Measurements from ENCODE around the gene FSHR.

Gene FSHR

GRCh38 chr2:49049161-49049560 lies 105.2 kb downstream of the FSHR start:
- no peaks in the 10 kb centered on the region for H3F3A ChIP-seq (ENCODE audit: low read depth)
- TF ChIP-seq EZH2phosphoT487 (IDR thresholded peaks at IDR 0.05; ENCODE audit: borderline replicate concordance) (no peak), CTCF (conservative IDR thresholded peaks at IDR 0.05; ENCODE audit: low read length) (no peak)

GRCh38 chr2:49045083-49045482 lies 109.2 kb downstream of the FSHR start:
- Histone ChIP-seq H3K36me3 (ENCODE audit: insufficient read depth, low read length) (no peaks in the 10 kb centered on the region), H4K20me1 (ENCODE audit: insufficient read depth, low read length, poor library complexity, severe bottlenecking) (no peaks in the 10 kb centered on the region), H3K79me2 (ENCODE audit: insufficient read depth, low read length) (no peaks in the 10 kb centered on the region), H3K4me3 (ENCODE audit: low read length, poor library complexity, severe bottlenecking) (no peak overlapping the region), H2AFZ (ENCODE audit: low read length) (no peak overlapping the region), H3K9me3 (ENCODE audit: insufficient read depth, low read depth, low read length) (no peaks in the 10 kb centered on the region), H3K27me3 (ENCODE audit: insufficient read depth, low read length, poor library complexity, severe bottlenecking) (no peaks in the 10 kb centered on the region), H3K4me1 (ENCODE audit: insufficient read depth, low read length, poor library complexity, severe bottlenecking) (no peaks in the 10 kb centered on the region), H3K9ac (ENCODE audit: low read depth, low read length, poor library complexity, severe bottlenecking) (no peak overlapping the region), H3K4me2 (ENCODE audit: low read depth, low read length, poor library complexity, severe bottlenecking) (no peak overlapping the region), H3K9me2 (replicated peaks; ENCODE audit: low read depth, low read length) (no peaks in the 10 kb centered on the region), H3F3A (ENCODE audit: low read depth) (no peaks in the 10 kb centered on the region)
- TF ChIP-seq CTCF (conservative IDR thresholded peaks at IDR 0.05; ENCODE audit: low read length) (no peak), EZH2phosphoT487 (IDR thresholded peaks at IDR 0.05; ENCODE audit: borderline replicate concordance) (no peak)

More at GRCh38 chr2:49049161-49049560, 105.2 kb downstream of the FSHR start:
- H3K36me3 ChIP-seq (ENCODE audit: insufficient read depth, low read length), result no peaks in the 10 kb centered on the region
- H3K4me1 ChIP-seq (ENCODE audit: insufficient read depth, low read length, poor library complexity, severe bottlenecking), result no peaks in the 10 kb centered on the region
- no peak overlapping the region for H3K4me2 ChIP-seq (ENCODE audit: low read depth, low read length, poor library complexity, severe bottlenecking)
- no peaks in the 10 kb centered on the region for H3K27me3 ChIP-seq (ENCODE audit: insufficient read depth, low read length, poor library complexity, severe bottlenecking)
- H4K20me1 ChIP-seq (ENCODE audit: insufficient read depth, low read length, poor library complexity, severe bottlenecking), result no peaks in the 10 kb centered on the region
- no peaks in the 10 kb centered on the region for H3K79me2 ChIP-seq (ENCODE audit: insufficient read depth, low read length)
- no peak overlapping the region for H3K4me3 ChIP-seq (ENCODE audit: low read length, poor library complexity, severe bottlenecking)
- no peaks in the 10 kb centered on the region for H3K9me3 ChIP-seq (ENCODE audit: insufficient read depth, low read depth, low read length)
- H3K9ac ChIP-seq (ENCODE audit: low read depth, low read length, poor library complexity, severe bottlenecking), result no peak overlapping the region
- no peaks in the 10 kb centered on the region for H3K9me2 ChIP-seq (replicated peaks; ENCODE audit: low read depth, low read length)
- H2AFZ ChIP-seq (ENCODE audit: low read length), result no peak overlapping the region

GRCh38 chr2:49044350-49045079 lies 109.8 kb downstream of the FSHR start:
- no peaks in the 10 kb centered on the region for H3K27me3 ChIP-seq (ENCODE audit: insufficient read depth, low read length, poor library complexity, severe bottlenecking)
- H3K36me3 ChIP-seq (ENCODE audit: insufficient read depth, low read length), result no peaks in the 10 kb centered on the region
- no peak overlapping the region for H3K4me3 ChIP-seq (ENCODE audit: low read length, poor library complexity, severe bottlenecking)
- H3K4me2 ChIP-seq (ENCODE audit: low read depth, low read length, poor library complexity, severe bottlenecking), result no peak overlapping the region
- no peaks in the 10 kb centered on the region for H3F3A ChIP-seq (ENCODE audit: low read depth)
- H2AFZ ChIP-seq (ENCODE audit: low read length), result no peak overlapping the region
- H3K4me1 ChIP-seq (ENCODE audit: insufficient read depth, low read length, poor library complexity, severe bottlenecking), result no peaks in the 10 kb centered on the region
- H3K9me2 ChIP-seq (replicated peaks; ENCODE audit: low read depth, low read length), result no peaks in the 10 kb centered on the region
- no peaks in the 10 kb centered on the region for H3K9me3 ChIP-seq (ENCODE audit: insufficient read depth, low read depth, low read length)
- no peaks in the 10 kb centered on the region for H3K79me2 ChIP-seq (ENCODE audit: insufficient read depth, low read length)
- no peak overlapping the region for H3K9ac ChIP-seq (ENCODE audit: low read depth, low read length, poor library complexity, severe bottlenecking)
- no peaks in the 10 kb centered on the region for H4K20me1 ChIP-seq (ENCODE audit: insufficient read depth, low read length, poor library complexity, severe bottlenecking)
- TF ChIP-seq EZH2phosphoT487 (IDR thresholded peaks at IDR 0.05; ENCODE audit: borderline replicate concordance) (no peak), CTCF (conservative IDR thresholded peaks at IDR 0.05; ENCODE audit: low read length) (peak; percentile 28; the same call in 1 of the 2 replicates)
